NCI-H128 (cell line): ENCODE measurements around the gene DOCK1.

Source experiments
- DNase-seq: peaks from one replicate; lab custom pipeline; 2025; ENCODE audit not compliant: unreplicated experiment; lab: John Stamatoyannopoulos, UW

The DOCK1 gene

GRCh38 chr10:127492607-127493250 is 587.5 kb downstream of the DOCK1 start:
- no peak for DNase-seq

- no peak for DNase-seq
These were observed 590.8 kb downstream of the DOCK1 start for GRCh38 chr10:127496035-127496434.

DNA sequence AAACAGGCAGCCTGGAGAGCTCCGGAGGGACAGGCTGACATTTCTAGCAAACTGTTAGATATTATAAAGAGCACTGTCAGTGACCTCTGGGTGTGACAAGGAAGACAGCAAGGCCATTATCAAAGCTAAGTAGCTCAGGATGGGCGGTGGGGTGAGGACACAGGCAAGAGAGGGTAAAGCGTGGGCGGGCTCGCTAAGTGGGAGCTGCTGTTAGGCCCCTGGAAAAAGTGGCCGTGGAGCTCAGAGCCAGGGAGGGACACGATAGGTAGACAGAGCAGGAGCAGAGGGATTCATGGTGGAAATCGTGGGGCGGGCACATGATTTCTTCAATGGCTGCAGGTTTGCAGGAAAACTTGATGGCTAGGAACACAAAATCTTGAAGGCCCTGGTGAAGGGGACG is 592.5 kb downstream of the DOCK1 start:
- no peak for DNase-seq

DNA sequence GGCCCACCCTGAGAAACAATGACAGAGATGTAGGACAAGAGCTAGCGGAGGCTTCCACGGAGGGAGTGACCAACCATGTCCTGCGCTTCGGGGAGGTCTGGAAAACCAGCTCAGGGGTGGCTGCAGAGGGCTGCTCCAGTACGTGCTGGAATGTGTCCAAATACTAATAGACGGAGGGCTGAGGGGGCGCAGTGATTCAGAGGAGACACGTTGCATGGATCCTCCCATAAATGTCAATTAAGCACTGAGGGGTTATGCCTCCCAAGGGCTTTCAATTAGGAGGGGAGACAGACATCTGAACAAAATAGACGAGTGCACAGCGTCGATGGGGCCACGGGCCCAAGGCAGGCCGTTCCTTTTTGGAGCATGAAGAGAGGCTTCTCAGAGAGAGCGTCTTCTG is 592.9 kb downstream of the DOCK1 start:
- DNase-seq, result no peak

DNA sequence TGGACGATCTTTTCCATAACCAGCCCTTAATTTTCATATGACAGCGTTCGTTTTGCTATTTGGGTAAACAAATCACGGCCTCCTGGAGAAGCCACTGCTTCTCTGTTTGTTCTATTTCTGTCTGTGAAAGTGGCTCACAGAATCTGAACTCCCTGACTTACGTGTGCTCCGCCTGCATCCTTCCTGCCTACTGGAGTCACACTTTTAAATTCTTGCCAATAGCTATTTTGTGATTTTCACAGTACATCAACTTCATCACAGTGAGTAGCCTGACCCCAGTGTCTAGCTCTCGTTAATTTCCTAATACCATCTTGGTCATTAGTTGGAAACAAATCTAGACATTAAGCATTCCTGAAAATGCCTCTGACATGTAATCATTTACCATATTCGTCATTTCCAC is 594.9 kb downstream of the DOCK1 start:
- DNase-seq, result no peak
